ENCODE data around the gene TMTC4.

- TF ChIP-seq POLR2AphosphoS5 (IDR thresholded peaks at IDR 0.05; ENCODE audit: low read depth, low read length) (no peak), POLR2A (IDR thresholded peaks at IDR 0.05; ENCODE audit: low read depth, low read length) (no peak), TAF1 (IDR thresholded peaks at IDR 0.05; ENCODE audit: borderline replicate concordance, low read depth, low read length) (no peak)
Observed at GRCh38 chr13:100674572-100674871, at the start of gene TMTC4.

All from GM12892 (cell line).